Activated CD8-positive, alpha-beta memory T cell treated with anti-CD3 and anti-CD28 coated beads, Interleukin-2, amount 50 U/mL, for 48 hours (primary cell): ENCODE results near the gene SUMF2.
"Not testable (repeated sequence)": the region's sequence is repeated elsewhere in the genome, so short reads cannot be mapped to it uniquely, and the experiment has no call there.

ENCODE experiments used
- DNase-seq: peaks from one replicate; pipeline ENCODE4 v3.0.0-alpha.2; 2020

SUMF2 gene

DNA sequence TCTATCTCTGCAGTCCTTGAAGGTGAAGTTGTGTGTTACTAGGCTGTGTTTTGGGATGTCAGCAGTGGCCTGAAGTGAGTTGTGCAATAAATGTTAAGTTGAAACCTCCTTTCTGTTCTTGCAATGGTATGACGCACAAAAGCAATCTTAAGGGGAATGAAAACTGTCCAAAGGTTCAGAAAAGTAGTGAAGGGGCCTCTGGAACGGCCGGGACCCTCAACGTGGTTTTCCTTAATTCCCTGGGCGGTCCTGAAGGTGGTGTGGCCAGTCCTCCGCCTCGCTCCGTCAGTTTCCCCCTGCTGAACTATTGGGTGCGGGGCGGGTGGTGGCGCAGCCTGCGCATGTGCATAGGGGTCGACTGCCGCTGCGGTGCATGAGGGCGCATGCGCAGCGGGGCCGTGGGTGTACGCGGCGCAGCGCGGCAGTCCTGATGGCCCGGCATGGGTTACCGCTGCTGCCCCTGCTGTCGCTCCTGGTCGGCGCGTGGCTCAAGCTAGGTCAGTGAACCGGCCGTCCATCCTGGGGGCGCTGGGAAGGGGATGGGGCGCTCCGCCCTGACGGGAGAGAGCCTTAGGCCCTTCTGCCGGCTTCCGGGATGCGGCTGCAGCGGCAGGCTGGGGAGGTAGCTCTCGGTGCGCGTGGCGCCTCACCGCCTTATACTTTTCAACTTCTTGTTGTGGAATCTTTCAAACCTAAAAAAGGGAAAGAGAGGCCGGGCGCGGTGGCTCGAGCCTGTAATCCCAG lies at the start of gene SUMF2:
TSS of gene SUMF2 (plus strand) at position 405 of the 744 bp plus-strand sequence. CDS start at position 431, 26 bp downstream.
- DNase-seq: peak; percentile 95

DNA sequence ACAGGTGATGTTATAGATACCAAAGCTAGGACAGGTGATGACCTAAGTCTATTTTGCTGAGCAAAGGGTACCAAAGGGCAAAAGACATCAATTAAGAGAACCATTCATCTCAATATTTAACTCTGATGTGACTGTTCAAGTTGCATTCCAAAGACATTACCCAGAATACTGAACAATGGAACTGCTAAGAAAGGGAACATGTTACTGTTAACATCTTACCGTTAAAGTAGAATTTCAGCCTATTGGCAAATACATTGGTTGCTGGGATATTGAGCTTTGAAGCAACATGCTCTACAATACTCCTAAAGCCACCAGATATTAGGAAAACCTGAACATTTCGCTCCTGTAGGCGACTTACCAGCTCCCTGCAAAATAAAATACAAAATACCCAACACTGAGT lies 47.1 kb upstream of the SUMF2 start:
- DNase-seq: not testable (repeated sequence)

DNA sequence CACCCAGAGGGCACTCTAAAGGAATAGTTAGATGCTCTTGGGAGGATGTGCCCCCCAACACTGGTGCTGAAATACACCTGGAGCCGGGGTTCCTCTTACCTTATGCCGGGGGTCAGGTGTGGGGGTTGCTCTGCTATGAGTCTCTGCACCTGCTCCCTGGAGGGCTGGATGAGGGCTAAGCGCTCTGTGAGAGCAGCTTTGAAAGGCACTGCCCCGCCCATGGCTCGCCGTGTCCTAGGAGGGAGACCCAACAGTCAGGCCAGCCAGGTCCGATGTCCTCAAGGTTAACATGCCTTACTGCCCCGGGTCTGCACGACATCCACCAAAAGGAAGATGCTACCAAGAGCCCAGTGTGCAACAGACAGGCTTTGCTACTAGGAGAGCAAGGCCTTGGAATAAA lies 44.6 kb upstream of the SUMF2 start:
- DNase-seq: no peak

DNA sequence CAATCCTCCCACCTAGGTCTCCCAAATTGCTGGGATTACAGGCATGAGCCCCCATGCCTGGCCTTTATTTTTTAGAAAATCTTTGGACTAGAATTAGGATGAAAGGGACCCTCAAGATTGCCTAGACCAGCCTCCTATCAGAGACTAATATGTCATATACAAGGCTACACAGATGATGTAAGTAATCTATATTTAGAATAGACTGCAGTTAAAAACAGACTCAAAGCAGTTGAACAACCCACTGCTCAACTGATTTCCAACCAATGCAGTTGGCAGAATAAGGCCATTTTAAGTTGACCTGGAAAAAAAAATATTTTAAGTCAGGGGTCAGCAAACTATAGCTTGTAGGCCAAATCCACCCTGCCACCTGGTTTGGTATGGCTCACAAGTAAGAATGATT lies 40.6 kb upstream of the SUMF2 start:
- no peak for DNase-seq

DNA sequence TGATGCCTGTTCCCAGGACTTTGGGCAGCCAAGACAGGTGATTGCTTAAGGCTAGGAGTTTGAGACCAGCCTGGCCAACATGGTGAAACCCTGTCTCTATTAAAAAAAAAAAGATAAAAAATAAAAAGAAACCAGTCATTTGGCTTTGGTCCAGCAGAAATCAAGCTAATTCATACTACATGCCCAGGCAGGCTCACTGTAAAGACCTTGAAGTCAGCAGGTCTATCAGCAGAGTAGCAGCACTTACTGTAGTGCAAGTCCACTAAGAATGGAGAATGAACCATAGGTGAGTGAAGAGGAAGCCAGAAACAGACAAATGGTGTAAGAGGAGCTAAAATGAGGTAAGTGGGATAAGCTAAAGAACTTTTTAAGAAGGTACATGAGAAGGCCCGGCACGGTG lies 37.5 kb upstream of the SUMF2 start:
- DNase-seq: no peak

DNA sequence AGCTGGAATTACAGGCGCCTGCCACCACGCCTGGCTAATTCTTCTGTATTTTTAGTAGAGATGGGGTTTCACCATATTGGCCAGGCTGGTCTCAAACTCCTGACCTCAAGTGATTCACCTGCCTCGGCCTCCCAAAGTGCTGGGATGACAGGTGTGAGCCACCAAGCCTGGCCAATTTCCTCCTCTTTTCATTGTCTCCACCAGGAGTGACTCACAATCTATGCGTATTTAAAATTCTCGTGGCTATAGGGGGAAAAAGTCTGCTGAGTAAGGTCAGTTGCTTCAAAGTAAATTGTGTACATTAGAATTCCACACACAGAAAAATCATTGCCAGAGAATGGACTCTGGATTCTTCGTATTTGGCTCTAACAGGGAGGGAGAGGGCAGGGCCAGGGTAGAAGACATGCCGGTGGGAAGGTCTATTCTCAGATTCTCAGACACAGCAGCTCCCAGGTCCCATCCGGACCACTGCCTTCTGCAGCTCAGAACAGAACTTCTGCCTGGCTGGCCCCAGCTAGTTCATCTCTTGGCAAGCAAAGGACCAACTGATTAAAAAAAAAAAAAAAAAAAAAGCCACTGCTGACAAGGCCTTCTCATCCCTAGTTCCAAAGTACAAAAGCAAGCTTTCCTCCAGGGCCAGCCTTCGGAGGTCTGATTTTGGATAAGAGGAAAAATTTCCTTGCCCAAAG lies 35.0 kb upstream of the SUMF2 start:
- DNase-seq: no peak

DNA sequence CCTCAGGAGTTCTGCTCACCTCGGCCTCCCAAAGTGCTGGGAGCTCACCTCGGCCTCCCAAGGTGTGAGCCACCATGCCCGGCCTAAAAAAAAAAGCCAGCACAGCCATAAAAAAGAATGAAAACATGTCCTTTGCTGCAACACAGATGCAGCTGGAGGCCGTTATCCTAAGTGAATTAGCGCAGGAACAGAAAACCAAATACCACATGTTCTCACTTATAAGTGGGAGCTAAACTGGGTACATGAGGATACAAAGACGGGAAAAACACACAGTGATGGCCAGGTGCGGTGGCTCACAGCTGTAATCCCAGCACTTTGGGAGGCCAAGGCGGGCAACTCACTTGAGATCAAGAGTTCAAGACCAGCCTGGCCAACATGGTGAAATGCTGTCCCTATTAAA lies 33.7 kb upstream of the SUMF2 start:
- no peak for DNase-seq

DNA sequence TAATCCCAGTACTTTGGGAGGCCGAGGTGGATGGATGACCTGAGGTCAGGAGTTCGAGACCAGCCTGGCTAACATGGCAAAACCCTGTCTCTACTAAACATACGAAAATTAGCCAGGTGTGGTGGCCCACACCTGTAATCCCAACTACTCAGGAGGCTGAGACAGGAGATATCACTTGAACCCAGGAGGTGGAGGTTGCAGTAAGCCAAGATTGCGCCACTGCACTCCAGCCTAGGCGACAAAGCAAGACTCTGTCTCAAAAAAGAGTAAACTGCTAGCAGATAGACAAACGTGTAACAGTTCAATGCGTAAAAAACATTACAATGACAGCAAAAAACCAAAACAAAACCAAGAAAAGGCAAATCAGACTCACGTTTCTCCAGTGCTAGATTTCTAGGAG lies 32.5 kb upstream of the SUMF2 start:
- not testable (repeated sequence) for DNase-seq

DNA sequence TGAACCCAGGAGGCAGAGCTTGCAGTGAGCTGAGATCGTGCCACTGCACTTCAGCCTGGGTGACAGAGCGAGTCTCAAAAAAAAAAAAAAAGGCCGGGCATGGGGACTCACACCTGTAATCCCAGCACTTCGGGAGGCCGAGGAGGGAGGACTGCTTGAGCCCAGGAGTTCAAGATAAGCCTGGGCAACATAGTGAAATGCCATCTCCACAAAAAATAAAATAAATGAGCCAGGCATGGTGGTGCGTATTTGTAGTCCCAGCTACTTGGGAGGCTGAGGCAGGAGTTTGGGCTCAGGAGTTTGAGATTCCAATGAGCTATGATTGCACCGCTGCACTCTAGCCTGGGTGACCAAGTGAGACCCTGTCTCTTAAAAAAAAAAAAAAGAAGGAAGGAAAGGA lies 31.5 kb upstream of the SUMF2 start:
- not testable (repeated sequence) for DNase-seq

DNA sequence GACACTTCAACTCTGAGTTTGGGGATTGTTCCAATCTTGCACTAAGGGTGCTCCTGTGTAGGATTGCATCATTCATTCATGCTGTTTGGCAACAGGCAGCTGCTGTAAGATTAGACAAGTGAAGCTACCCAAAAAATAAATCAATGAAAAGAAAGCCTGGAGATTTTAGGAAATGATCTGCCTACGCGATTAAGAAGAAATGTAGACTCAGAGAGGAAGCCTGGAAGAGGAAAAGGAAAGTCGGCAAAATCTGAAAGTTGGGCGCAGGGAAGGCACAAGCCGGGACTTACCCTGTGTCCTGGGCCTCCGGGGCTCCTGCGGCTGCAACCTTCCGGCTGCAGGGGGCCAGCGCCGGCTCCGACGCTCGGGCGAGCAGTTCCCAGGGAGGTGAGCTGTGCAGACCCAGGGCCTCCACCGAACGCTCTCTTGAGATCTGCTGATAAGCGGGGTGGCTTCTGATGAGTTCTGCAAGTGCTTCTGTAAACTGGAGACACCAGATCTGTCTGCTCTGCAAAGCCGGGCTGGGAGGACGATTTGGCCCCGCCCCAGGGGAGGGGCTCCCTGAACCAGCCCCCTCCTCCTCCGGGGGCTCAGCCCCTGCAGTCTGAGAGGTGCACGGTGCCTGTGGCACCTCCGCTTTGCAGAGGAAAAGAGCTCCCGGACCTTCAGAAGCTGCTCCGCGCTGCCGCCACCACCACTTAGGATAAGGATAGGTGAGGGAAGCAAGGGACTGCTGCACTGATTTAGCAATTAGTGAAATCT lies 30.2 kb upstream of the SUMF2 start:
- DNase-seq: peak; percentile 85

DNA sequence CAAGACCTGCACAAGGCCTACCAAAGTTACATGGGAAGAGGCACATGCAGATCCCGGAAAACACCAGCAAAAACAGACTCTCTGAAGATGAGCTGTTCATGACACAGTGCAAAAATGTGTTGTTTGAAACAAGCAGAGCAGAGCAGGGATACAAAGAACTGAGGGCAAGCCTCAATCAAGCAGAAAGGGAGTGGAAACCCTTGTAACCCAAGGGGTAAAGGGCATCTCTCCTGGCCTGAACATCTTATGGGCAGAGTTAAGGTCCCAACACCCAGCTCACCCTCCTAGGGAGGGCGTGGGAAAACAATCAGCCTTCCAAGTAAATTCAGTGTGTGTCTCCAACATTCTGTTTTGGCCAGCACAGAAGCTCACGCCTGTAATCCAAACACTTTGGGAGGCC lies 23.4 kb upstream of the SUMF2 start:
- no peak for DNase-seq

DNA sequence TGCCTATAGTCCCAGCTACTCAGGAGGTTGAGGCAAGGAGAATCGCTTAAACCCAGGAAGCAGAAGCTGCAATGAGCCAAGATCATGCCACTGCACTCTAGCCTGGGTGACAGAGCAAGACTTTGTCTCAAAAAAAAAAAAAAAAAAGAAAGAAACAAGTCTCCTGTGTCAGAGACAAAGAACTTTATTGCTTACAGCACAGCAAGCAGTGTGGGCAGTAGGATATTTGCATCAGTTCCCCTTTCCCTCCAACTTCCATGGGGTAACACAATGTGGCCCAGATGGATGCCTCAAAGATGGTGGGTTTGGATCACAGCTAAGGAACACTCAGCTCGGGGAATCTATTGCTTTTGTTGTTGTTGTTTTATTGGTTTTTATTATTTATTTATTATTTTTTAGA lies 18.3 kb upstream of the SUMF2 start:
- DNase-seq: not testable (repeated sequence)

DNA sequence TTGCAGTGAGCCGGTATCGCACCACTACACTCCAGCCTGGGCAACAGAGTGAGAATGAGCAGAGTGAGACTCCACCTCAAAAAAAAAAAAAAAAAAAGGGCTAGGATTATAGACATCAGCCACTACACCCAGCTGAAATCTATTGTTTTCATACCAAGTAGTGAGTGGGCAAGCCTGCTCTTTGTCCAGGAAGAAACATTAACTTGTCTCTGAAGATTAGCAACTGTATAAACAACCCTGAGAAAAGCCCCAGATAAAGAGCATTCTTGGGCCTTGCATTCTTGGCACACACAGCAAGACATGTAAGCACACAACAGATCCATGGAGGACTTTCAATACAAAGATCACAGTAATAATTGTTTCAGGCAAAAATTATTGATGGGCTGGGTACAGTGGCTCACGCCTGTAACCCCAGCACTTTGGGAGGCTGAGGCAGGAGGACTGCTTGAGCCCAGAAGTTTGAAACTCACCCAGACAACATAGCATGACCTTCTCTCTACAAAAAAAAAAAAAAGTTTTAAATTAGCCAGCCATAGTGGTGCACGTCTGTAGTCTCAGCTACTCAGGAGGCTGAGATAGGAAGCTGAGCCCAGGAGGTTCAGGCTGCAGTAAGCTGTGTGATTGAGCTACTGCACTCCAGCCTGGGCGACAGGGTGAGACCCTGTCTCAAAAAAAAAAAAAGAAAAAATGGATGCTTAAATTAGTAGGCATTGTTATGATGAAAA lies 17.2 kb upstream of the SUMF2 start:
- no peak for DNase-seq

DNA sequence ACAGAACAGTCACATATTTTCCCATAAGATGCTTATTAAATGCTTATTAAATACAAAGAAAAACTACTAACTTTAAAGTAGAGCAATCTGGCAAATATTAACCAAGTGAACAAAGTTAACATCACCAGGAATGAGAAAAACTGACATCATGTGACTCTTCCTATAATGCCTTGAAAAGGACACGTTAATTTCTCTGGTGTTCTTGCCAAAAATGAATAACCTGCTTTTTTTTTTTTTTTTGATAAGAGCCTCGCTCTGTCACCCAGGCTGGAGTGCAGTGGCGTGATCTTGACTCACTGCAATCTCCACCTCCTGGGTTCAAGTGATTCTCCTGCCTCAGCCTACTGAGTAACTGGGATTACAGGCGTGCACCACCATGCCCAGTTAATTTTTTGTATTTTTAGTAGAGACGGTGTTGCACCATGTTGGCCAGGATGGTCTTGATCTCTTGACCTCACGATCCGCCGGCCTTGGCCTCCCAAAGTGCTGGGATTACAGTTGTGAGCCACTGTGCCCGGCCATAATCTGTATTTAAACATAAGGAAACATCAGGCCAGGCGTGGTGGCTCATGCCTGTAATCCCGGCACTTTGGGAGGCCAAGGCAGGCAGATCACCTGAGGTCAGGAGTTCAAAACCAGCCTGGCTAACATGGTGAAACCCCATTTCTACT lies 16.5 kb upstream of the SUMF2 start:
- not testable (repeated sequence) for DNase-seq

DNA sequence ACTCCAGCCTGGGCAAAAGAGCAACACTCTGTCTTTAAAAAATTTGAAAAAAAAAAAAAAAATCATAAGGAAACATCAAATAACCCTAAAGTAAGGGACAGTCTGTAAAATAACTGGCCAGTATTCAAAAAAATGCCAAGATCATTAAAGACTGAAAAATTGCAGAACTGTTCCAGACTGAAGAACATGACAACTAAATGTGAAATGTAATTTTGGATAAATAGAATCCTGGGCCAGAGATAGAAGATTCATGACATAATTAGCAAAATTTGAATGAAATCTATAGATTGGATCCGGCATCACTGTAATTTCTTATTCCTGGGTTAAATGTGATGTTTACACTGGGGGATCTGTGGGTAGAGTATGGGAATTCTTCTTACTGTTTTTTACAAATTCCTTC lies 15.8 kb upstream of the SUMF2 start:
- no peak for DNase-seq

DNA sequence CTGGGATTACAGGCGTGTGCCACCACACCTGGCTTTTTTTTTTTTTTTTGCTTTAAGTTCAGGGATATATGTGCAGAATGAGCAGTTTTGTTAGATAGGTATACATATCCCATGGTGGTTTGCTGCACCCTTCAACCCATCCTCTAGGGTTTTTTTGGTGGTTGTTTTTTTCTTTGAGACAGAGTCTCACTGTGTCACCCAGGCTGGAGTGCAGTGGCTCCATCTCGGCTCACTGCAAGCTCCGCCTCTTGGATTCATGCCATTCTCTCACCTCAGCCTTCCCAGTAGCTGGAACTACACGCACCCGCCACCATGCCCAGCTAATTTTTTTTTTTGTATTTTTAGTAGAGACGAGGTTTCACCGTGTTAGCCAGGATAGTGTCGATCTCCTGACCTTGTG lies 15.3 kb upstream of the SUMF2 start:
- DNase-seq: not testable (repeated sequence)

DNA sequence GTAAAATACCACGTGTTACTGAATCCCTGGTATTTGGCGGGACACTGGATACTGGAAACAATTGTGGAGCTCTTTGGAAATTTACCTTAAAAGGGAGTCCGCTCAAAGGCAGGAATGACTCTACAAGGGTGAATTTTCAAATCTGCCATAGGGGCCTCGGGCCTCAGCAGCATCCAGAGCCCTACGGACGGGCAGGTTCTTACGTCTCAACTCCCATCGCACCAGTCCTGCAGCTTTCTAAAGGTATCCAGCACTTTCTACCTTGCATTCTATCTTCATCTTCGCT lies 13.1 kb upstream of the SUMF2 start:
- DNase-seq: no peak

DNA sequence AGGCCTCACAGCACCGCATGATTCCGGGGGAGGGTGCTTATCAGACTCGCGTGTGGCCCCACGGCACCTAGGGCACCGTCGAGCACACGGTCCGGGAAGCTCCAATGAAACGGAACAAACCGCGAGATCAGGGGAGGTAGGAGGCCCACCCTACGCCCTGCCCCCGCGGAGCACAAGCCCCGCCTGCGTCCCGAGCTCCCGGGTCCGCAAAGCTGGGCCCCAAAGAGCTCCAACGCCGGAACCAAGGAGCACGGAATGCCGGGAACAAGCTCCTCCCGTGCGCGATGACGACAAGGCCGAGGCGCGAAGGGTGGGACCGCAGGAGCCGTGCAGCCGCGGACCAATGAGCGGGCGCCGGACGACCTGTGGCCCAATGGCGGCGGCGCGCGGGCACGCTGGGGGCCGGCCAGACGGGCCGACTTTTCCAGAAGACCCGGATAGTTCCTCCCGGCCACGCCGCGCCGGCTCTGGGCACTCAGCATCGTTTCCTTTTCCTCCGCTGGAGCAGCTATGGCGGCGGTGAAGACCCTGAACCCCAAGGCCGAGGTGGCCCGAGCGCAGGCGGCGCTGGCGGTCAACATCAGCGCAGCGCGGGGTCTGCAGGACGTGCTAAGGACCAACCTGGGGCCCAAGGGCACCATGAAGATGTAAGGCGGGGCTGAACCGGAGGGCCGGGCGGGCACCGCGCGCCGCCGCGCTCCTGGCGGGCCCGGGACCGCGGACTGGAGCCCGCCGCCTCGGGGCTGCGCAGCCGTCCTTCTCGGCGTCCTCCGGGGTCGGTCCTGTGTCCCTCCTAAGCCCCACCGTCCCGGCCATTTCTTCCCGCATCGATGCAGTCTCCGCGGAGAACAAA lies 12.5 kb upstream of the SUMF2 start, which contains the start of the genes CCT6A and PSPH:
TSS of gene CCT6A (plus strand) at position 427 of the 853 bp plus-strand sequence. CDS start at position 511, 84 bp downstream.
TSS of gene PSPH (minus strand) at position 106 of the 853 bp plus-strand sequence. CDS start 30,232 bp downstream, outside the sequence.
- peak; percentile 96 for DNase-seq

DNA sequence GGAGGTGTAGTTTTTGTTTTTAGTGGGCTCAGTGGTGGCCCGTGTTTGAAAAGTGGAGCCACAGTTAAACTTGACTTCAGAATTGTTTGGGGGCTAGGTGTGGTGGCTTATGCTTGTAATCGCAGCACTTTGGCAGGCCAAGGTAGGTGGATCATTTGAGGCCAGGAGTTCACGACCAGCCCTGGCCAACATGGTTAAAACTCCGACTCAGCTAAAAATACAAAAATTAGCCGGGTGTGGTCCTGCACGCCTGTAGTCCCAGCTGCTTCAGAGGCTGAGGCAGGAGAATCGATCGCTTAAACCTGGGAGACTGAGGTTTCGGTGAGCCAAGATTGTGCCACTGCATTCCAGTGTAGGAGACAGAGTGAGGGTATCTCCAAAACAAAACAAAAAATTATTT lies 10.7 kb upstream of the SUMF2 start:
- no peak for DNase-seq

DNA sequence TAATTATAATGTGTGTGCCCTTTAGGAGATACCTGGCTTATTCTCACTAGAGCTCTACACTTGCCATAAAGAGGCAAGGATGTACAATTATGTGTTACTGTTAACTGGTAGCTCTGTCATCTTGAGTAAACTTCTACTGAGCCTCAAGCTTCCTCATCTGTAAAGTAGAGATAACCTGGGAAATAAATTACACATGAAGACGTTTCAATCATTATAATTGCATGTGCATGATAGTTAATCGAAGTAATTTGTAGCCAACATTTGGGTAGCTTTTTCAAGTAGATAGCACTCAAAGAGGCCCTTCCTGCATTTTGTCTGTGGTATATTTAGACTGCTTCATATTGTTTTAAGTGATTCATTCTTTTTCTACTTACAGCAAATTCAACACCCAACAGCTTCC lies 10.1 kb upstream of the SUMF2 start:
- DNase-seq: no peak

DNA sequence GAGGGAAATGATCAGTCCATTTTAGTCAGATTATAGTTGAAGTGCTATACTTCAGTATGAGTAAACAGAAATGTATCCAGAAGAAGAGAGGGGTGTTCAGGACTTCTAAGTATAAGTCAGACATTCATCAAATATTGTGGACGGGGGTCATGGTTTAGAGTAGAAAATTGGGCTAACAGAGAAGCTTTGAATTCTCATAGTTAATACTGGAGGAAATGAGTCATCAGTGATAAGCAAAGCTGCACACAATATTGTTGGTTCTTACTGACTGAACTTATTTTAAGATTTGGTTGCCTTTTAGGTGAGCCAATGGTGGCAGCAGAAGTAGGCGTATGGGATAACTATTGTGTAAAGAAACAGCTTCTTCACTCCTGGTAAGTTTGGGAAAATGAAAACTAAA lies 1.7 kb upstream of the SUMF2 start:
- no peak for DNase-seq

DNA sequence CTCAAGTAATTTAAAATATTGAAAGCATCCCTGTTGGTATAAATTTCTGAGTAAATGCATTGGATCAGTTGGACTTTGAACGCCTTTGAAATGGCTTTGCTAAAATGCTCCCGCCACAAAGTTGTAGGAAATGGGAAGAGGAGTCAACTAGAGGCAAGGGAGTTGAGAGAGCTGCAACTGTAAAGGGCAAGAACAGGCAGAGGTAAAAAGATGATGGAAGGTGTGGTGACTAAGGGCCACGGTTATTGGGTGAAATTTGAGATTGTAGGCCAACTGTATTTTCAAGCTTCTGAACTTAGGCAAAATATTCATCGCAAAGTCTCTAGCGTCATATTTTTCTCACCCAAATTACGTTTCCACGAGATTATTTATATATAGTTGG lies 595 bp upstream of the SUMF2 start:
- DNase-seq: no peak
